Activated T-cell treated with anti-CD3 and anti-CD28 coated beads for 48 hours (primary cell): ENCODE results near the gene PSMC2.
"Not testable (repeated sequence)": the region's sequence is repeated elsewhere in the genome, so short reads cannot be mapped to it uniquely, and the experiment has no call there.

ENCODE experiments used
- DNase-seq: peaks from one replicate; pipeline ENCODE4 v3.0.0-alpha.2; 2020; ENCODE audit warnings: low read depth

PSMC2 gene

GRCh38 chr7:103379270-103379975, 32.0 kb downstream of the PSMC2 start:
- no peak for DNase-seq

GRCh38 chr7:103380395-103381191, 33.1 kb downstream of the PSMC2 start:
- DNase-seq = no peak

GRCh38 chr7:103381280-103382031, 34.0 kb downstream of the PSMC2 start:
- no peak for DNase-seq

- no peak for DNase-seq
Measured at GRCh38 chr7:103382032-103382402, 34.6 kb downstream of the PSMC2 start.

GRCh38 chr7:103387242-103387641, 39.8 kb downstream of the PSMC2 start:
- no peak for DNase-seq

- no peak for DNase-seq
Measured at GRCh38 chr7:103388469-103389140, 41.2 kb downstream of the PSMC2 start.

- no peak for DNase-seq
Measured at GRCh38 chr7:103389263-103389662, 41.8 kb downstream of the PSMC2 start.

GRCh38 chr7:103391150-103391549, 43.7 kb downstream of the PSMC2 start:
- DNase-seq = no peak

GRCh38 chr7:103391976-103392375, 44.5 kb downstream of the PSMC2 start:
- DNase-seq = no peak

- DNase-seq = no peak
Measured at GRCh38 chr7:103394566-103394965, 47.1 kb downstream of the PSMC2 start.

GRCh38 chr7:103395071-103395470, 47.6 kb downstream of the PSMC2 start:
- DNase-seq = no peak

GRCh38 chr7:103396471-103396870, 49.0 kb downstream of the PSMC2 start:
- DNase-seq = no peak

GRCh38 chr7:103398483-103399127, 51.2 kb downstream of the PSMC2 start:
- DNase-seq = no peak

- not testable (repeated sequence) for DNase-seq
Measured at GRCh38 chr7:103399687-103400086, 52.2 kb downstream of the PSMC2 start.

GRCh38 chr7:103405789-103406613, 58.6 kb downstream of the PSMC2 start:
- DNase-seq = not testable (repeated sequence)

- DNase-seq = no peak
Measured at GRCh38 chr7:103412151-103412550, 64.7 kb downstream of the PSMC2 start.

GRCh38 chr7:103413407-103413806, 66.0 kb downstream of the PSMC2 start:
- DNase-seq = no peak

- DNase-seq = no peak
Measured at GRCh38 chr7:103418241-103418640, 70.8 kb downstream of the PSMC2 start.
